ENCODE measurements around the gene CST8.
"Not testable (repeated sequence)": the region's sequence is repeated elsewhere in the genome, so short reads cannot be mapped to it uniquely, and the experiment has no call there.

Gene CST8, protein sequence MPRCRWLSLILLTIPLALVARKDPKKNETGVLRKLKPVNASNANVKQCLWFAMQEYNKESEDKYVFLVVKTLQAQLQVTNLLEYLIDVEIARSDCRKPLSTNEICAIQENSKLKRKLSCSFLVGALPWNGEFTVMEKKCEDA

DNA sequence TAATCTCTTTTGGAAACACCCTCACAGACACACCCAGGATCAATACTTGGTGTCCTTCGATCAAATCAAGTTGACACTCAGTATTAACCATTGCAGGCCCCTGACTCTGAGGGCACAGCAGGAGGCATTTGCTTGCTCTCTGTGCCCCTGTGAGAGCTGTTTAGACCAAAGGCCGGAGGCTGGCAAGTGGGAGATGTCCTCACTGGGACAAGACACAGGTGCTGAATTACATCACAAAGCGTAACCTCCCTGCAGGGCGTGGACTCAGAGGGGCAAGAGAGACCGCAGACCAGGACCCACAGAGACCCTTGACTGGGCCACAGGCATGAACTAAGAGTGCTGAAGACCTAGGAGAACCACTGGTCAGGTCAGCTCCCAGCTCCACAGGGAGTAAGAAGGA, at the start of gene CST8:
Gene CST8, plus strand, starts transcription at position 301 of the 400 bp plus-strand sequence. CDS start 551 bp downstream, outside the sequence.
- DNase-seq (ENCODE audit: low spot score), result no peak

GRCh38 chr20:23441850-23442313, 49.0 kb upstream of the CST8 start:
- peak; percentile 61 for DNase-seq (ENCODE audit: low spot score)

DNA sequence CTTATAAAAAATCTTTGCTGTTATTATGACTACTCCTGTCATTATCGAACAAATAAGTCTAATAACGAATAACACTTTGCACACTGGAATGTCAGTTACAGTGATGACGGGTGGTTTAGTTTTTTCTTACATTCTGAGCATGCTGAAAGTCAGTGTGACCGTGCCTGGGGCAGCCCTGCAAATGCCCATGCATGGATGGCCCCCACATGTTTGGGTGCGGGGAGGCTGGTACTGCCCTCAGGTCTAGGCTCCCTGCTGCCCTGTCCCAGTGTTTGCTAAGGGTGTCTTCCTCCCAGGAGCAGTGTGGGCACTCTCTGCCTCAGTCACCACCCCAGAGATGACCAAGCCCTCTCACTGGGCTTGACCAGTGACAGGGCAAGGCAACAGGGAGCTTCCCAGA, 48.5 kb upstream of the CST8 start:
- no peak for DNase-seq (ENCODE audit: low spot score)

- no peak for DNase-seq (ENCODE audit: low spot score)
These were observed 46.1 kb upstream of the CST8 start for GRCh38 chr20:23444859-23445258.

DNA sequence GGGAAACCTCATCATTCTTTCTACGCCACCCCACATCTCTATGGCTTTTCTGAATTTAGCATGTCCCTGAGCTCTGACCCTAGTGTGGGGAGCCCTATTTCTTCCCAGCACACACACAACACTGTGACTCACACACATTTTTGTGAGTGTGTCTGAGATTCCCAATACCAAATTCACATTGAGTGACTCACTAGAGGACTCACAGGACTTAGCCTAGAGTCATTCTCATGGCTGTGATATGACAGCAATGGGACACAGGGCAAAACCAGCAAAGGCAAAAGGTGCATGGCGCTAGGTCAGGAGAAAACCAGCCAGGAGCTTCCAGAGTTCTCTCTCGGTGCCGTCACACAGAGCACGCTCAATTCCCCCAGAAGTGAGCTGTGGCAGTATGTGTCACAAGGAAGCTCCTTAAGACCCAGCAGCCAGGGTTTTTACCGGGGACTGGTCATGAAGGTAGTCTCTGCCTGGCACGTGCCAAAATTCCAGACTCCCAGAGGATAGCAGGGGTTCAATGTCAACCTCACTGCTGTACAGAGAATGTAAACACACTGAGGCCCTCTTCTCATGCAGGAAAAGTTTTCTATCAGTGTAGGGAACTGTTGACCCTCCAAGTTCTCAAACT, 45.2 kb upstream of the CST8 start:
- no peak for DNase-seq (ENCODE audit: low spot score)

GRCh38 chr20:23446505-23446904, 44.4 kb upstream of the CST8 start:
- peak; percentile 47 for DNase-seq (ENCODE audit: low spot score)

DNA sequence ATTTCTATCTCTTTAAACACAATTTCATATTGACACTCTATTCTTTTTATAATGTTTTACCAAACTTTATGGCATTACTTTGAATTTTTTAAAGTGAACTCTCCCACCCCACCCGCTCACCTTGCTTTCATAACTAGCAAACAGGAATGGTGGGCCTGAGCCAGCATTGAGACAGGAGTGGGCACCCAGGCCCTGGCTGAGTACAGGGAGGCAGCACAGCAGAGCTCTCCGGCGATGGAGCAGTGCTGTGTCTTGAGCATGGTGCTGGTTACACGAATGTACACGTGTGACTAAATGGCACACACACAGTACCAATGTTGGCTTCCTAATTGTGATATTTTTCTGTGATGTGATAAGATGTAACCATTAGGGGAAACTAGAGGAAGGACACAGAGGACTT, 42.8 kb upstream of the CST8 start:
- no peak for DNase-seq (ENCODE audit: low spot score)

DNA sequence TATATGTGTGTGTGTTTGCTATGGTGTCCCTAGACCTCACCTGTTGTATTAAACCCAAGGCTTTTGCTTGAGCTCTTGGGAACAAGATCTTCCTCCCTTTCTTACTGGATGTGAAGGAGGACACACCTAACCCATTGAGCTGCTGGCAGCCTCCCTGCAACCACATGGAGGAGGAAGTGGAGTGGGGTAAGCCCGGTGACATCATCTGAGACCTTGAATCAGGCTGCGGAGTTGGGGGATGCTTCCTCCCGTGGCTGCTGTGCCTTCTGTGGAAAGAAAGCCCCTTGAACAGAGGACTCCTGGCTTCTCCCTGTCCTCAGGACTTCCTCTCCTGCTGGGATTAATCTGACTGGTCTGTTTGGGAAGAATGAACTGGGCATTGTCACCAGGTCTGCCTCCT, 41.5 kb upstream of the CST8 start:
- no peak for DNase-seq (ENCODE audit: low spot score)

DNA sequence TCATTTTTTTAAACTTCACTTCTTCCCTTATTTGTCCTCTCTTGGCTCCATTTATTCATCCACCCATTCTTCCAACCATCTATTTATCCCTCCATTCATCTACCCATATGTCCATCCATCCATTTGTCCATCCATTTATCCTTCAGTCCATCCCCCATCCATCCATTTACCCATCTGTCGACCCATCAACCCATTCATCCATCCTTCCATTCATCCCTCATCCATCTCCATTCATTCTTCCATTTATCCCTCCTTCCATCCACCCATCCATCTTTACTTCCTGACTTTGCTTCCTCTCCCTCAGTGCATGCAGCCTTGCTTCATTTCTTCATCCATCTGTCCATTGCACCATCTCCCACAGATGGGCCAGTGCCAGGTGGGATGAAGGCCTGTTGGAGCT, 40.0 kb upstream of the CST8 start:
- DNase-seq (ENCODE audit: low spot score), result no peak

- DNase-seq (ENCODE audit: low spot score), result no peak
These were observed 38.9 kb upstream of the CST8 start for GRCh38 chr20:23451956-23452487.

- no peak for DNase-seq (ENCODE audit: low spot score)
These were observed 38.1 kb upstream of the CST8 start, which contains the start of gene CST11 for GRCh38 chr20:23452776-23453175. Gene CST11 (minus strand): TSS chr20:23452876. CDS start chr20:23452811, 65 bp downstream.

GRCh38 chr20:23453549-23454543, 37.1 kb upstream of the CST8 start:
- DNase-seq (ENCODE audit: low spot score), result no peak

DNA sequence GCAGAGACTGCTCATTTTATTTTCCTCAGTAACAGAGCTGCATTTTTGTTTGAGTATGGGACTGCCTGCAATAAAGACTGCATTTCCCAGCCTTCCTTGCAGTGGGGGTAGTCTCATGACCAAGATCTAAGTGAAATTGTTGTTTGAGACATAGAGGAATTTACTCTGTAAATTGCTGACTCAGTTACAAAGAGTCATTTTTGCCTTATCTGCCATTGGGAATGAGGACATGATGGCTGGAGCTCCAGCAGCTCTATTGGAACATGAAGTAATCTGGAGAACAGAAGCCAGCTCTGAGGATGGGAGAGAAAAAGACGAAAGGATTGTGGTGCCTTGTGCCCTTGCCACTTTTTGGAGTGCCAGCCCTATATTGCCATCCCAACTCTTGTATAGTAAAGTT, 36.1 kb upstream of the CST8 start:
- no peak for DNase-seq (ENCODE audit: low spot score)

DNA sequence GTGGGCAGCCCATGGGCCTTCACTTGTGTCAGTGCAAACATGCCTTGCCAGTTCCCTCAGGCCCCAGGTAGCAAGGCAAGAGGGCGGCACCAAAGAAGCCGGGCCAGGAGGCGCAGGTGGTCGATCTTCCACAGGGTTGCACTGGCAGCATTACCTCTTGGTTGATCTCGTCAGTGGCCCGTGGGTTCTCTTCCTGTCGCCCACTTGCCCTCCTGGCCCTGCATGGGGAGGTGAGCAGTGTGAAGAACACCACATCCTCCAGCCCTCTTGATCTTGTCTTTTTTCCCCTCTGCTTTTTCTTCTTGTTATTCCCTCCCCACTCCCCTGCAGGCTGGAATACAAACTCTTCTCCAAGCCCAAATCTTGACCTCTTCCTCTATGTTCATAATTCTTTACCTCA, 35.3 kb upstream of the CST8 start:
- DNase-seq (ENCODE audit: low spot score), result no peak

DNA sequence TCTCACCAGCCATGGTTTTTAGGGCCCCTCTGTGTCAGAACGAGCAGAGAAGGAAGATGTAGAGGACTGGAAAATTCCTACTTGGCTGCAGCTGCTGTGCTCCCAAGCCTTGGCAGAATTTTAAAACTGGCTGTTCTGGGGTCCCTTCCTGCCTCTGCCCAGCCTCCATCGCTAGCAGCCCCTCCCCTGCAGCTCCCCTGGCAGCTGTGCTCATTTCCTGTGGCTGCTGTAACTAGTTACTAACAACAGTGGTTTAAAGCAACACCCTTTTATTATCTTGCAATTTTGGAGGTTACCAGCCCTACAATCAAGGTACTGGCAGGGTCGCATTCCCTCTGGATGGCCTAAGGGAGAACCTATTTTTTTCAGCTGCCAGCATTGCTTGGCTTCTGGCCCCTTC, 34.5 kb upstream of the CST8 start:
- DNase-seq (ENCODE audit: low spot score), result no peak

DNA sequence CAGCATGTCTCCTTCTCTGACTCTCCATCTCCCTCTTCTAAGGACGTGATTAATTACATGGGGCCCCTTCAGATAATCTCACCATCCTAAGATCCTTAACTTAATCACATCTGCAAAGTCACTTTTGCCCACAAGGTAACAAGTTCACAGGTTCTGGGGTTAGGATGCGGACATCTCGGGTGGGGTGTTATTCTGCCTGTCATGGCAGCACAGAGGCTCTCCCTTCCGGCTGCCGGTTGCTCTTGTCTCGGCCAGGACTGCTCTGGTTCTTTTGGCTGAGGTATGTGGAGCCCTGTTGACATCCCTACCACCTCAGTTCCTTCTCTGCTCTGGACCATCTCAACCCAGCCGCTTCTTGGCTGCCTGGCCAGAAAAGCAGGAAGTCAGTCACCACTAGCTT, 34.0 kb upstream of the CST8 start:
- no peak for DNase-seq (ENCODE audit: low spot score)

DNA sequence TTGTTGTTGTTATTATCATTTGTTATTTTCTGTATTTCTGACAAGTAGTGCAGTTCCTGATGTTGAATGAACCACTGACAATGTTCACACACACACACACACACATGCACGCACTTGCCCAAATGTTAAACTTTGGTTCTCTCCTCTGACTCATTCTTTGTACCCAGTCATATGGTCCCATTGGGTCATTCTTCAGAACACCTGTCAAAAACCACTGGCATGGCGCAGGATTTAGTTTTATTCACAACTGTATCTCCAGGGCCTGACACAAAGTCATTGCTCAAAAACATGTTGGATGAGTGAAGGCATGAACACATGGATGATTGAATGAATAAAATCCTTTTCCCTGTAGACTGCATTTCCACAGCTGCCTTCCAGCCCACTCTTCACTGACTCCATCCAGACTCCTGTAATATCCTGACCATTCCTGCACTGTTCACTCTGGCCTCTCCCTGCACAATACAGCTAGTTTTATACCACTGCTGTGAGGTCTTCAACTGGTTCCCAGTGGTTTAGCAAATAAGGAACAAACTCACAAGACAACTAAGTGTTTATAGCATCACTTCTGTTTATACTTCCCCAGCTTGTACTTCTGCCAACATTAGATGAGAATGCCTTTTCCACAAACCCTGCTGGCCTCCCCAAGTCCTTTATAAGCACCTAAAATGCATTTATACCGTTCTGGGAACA, 31.3 kb upstream of the CST8 start:
- no peak for DNase-seq (ENCODE audit: low spot score)

DNA sequence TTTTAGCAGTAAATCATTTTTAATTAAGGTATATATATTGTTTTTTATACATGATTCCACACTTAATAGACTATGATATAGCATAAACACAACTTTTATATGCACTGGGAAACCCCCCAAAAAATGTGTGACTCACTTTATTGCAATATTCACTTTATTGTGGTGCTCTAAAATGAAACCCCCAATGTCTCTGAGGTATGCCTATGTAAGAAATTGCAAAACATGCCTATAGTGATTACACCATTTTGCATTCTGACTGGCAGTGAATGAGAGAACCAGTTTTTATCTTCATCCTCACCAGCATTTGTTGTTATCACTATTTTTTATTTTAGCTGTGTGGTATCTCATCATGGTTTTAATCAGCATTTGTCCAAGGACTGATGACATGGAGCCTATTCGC, 29.7 kb upstream of the CST8 start:
- DNase-seq (ENCODE audit: low spot score), result no peak

DNA sequence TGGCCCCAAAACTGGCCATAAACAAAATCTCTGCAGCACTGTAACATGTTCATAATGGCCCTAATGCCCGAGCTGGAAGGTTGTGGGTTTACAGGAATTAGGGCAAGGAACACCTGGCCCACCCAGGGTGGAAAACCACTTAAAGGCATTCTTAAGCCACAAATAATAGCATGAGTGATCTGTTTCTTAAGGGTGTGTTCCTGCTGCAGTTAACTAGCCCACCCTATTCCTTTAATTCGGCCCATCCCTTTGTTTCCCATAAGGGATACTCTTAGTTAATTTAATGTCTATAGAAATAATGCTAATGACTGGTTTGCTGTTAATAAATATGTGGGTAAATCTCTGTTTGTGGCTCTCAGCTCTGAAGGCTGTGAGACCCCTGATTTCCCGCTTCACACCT, 24.0 kb upstream of the CST8 start:
- not testable (repeated sequence) for DNase-seq (ENCODE audit: low spot score)

GRCh38 chr20:23472306-23472705, 18.6 kb upstream of the CST8 start:
- not testable (repeated sequence) for DNase-seq (ENCODE audit: low spot score)

- not testable (repeated sequence) for DNase-seq (ENCODE audit: low spot score)
These were observed 17.6 kb upstream of the CST8 start for GRCh38 chr20:23473293-23473692.

- no peak for DNase-seq (ENCODE audit: low spot score)
These were observed 15.5 kb upstream of the CST8 start for GRCh38 chr20:23475395-23475794.
